ENCODE measurements around the gene ABCB11.
"Not testable (repeated sequence)": the region's sequence is repeated elsewhere in the genome, so short reads cannot be mapped to it uniquely, and the experiment has no call there.

Gene ABCB11

GRCh38 chr2:169031202-169031601 is at the start of gene ABCB11:
Gene ABCB11 (minus strand): TSS chr2:169031324. CDS start chr2:169018125, 13,199 bp downstream.
- no peak for DNase-seq

- no peak for DNase-seq
Observed at GRCh38 chr2:169080250-169081069, 49.3 kb upstream of the ABCB11 start.

- DNase-seq = no peak
Observed at GRCh38 chr2:169077674-169078240, 46.6 kb upstream of the ABCB11 start.

GRCh38 chr2:169073963-169074751 is 43.0 kb upstream of the ABCB11 start:
- no peak for DNase-seq

GRCh38 chr2:169073211-169073962 is 42.3 kb upstream of the ABCB11 start:
- DNase-seq = no peak

- DNase-seq = no peak
Observed at GRCh38 chr2:169072163-169072925, 41.2 kb upstream of the ABCB11 start.

GRCh38 chr2:169071455-169071854 is 40.3 kb upstream of the ABCB11 start:
- no peak for DNase-seq

- DNase-seq = no peak
Observed at GRCh38 chr2:169069833-169070232, 38.7 kb upstream of the ABCB11 start.

- DNase-seq = no peak
Observed at GRCh38 chr2:169069341-169069740, 38.2 kb upstream of the ABCB11 start, which contains the start of gene DHRS9. Gene DHRS9 (plus strand): TSS chr2:169069563. CDS start chr2:169081582, 12,019 bp downstream.

- DNase-seq = no peak
Observed at GRCh38 chr2:169066897-169067296, 35.8 kb upstream of the ABCB11 start.

GRCh38 chr2:169065864-169066517 is 34.9 kb upstream of the ABCB11 start:
- DNase-seq = no peak

GRCh38 chr2:169065422-169065821 is 34.3 kb upstream of the ABCB11 start:
- no peak for DNase-seq

GRCh38 chr2:169064199-169064598 is 33.1 kb upstream of the ABCB11 start:
- not testable (repeated sequence) for DNase-seq

- DNase-seq = not testable (repeated sequence)
Observed at GRCh38 chr2:169054575-169054974, 23.5 kb upstream of the ABCB11 start.

- no peak for DNase-seq
Observed at GRCh38 chr2:169050476-169051240, 19.5 kb upstream of the ABCB11 start.

GRCh38 chr2:169049142-169049541 is 18.0 kb upstream of the ABCB11 start:
- DNase-seq = no peak

GRCh38 chr2:169047256-169048250 is 16.4 kb upstream of the ABCB11 start:
- DNase-seq = no peak

GRCh38 chr2:169046440-169047151 is 15.5 kb upstream of the ABCB11 start:
- no peak for DNase-seq

- no peak for DNase-seq
Observed at GRCh38 chr2:169042856-169043255, 11.7 kb upstream of the ABCB11 start.

All from NCI-H1092 (cell line).